ENCODE results near the gene KRTAP1-3. TPM values are rescaled to one million over a fixed set of nuclear protein-coding genes. Genes with fewer than 3 reads are reported as not detected.
"Not testable (repeated sequence)": the region's sequence is repeated elsewhere in the genome, so short reads cannot be mapped to it uniquely, and the experiment has no call there.

KRTAP1-3 gene
- total RNA-seq, 2 donors from 2014 or later, result not detected

GRCh38 chr17:41057547-41057946 lies 22.9 kb upstream of the KRTAP1-3 start:
- intact Hi-C loops (cut with DNase I), result no loop called here
- DNase-seq (ENCODE audit: low spot score), result no peak

- intact Hi-C loops (cut with DNase I); DNase-seq (ENCODE audit: low spot score): not testable (repeated sequence)
These were observed 20.5 kb upstream of the KRTAP1-3 start, which contains the start of gene KRTAP2-2 for GRCh38 chr17:41055130-41055529. Gene KRTAP2-2, minus strand, starts transcription at chr17:41055230. Its CDS starts 19 bp downstream, at chr17:41055211.

GRCh38 chr17:41054556-41054955 lies 19.9 kb upstream of the KRTAP1-3 start:
- intact Hi-C loops (cut with DNase I); DNase-seq (ENCODE audit: low spot score): not testable (repeated sequence)

- intact Hi-C loops (cut with DNase I), result no loop called here
- no peak for DNase-seq (ENCODE audit: low spot score)
These were observed 19.4 kb upstream of the KRTAP1-3 start for GRCh38 chr17:41054025-41054424.

- intact Hi-C loops (cut with DNase I), result no loop called here
- no peak for DNase-seq (ENCODE audit: low spot score)
These were observed 17.9 kb upstream of the KRTAP1-3 start for GRCh38 chr17:41052566-41052965.

- intact Hi-C loops (cut with DNase I), result no loop called here
- no peak for DNase-seq (ENCODE audit: low spot score)
These were observed 14.4 kb upstream of the KRTAP1-3 start for GRCh38 chr17:41049110-41049509.

- DNase-seq (ENCODE audit: low spot score), result no peak
- intact Hi-C loops (cut with DNase I), result no loop called here
These were observed 13.8 kb upstream of the KRTAP1-3 start for GRCh38 chr17:41048441-41048840.

GRCh38 chr17:41046735-41047465 lies 12.2 kb upstream of the KRTAP1-3 start, which contains the start of gene KRTAP2-1:
Gene KRTAP2-1, minus strand, starts transcription at chr17:41047316. Its CDS starts 49 bp downstream, at chr17:41047267.
- DNase-seq (ENCODE audit: low spot score); intact Hi-C loops (cut with DNase I): not testable (repeated sequence)

GRCh38 chr17:41042953-41043352 lies 8.3 kb upstream of the KRTAP1-3 start:
- intact Hi-C loops (cut with DNase I), result no loop called here
- DNase-seq (ENCODE audit: low spot score), result no peak

GRCh38 chr17:41040783-41041571 lies 6.3 kb upstream of the KRTAP1-3 start, which contains the start of gene KRTAP1-1:
Gene KRTAP1-1, minus strand, starts transcription at chr17:41041450. Its CDS starts 53 bp downstream, at chr17:41041397.
- DNase-seq (ENCODE audit: low spot score); intact Hi-C loops (cut with DNase I): not testable (repeated sequence)

GRCh38 chr17:41037853-41038350 lies 3.2 kb upstream of the KRTAP1-3 start:
- intact Hi-C loops (cut with DNase I), result no loop called here
- DNase-seq (ENCODE audit: low spot score), result no peak

GRCh38 chr17:41029633-41030245 lies 4.9 kb downstream of the KRTAP1-3 start, which contains the start of gene KRTAP1-4:
Gene KRTAP1-4, minus strand, starts transcription at chr17:41030195. Its CDS starts 117 bp downstream, at chr17:41030078.
- intact Hi-C loops (cut with DNase I), result no loop called here
- DNase-seq (ENCODE audit: low spot score), result no peak

- intact Hi-C loops (cut with DNase I), result no loop called here
- no peak for DNase-seq (ENCODE audit: low spot score)
These were observed 7.8 kb downstream of the KRTAP1-3 start, which contains the start of gene KRTAP1-5 for GRCh38 chr17:41026715-41027471. Gene KRTAP1-5, minus strand, starts transcription at chr17:41027208. Its CDS starts 53 bp downstream, at chr17:41027155.

GRCh38 chr17:41024697-41025096 lies 10.0 kb downstream of the KRTAP1-3 start:
- DNase-seq (ENCODE audit: low spot score), result no peak
- intact Hi-C loops (cut with DNase I), result no loop called here

GRCh38 chr17:41020336-41020735 lies 14.3 kb downstream of the KRTAP1-3 start:
- intact Hi-C loops (cut with DNase I), result no loop called here
- DNase-seq (ENCODE audit: low spot score), result no peak

- intact Hi-C loops (cut with DNase I), result no loop called here
These were observed 15.3 kb downstream of the KRTAP1-3 start for GRCh38 chr17:41019415-41019814.

GRCh38 chr17:41018541-41018940 lies 16.1 kb downstream of the KRTAP1-3 start:
- no peak for DNase-seq (ENCODE audit: low spot score)
- intact Hi-C loops (cut with DNase I), result no loop called here

More at GRCh38 chr17:41019415-41019814, 15.3 kb downstream of the KRTAP1-3 start:
- DNase-seq (ENCODE audit: low spot score), result no peak

GRCh38 chr17:41016578-41017215 lies 18.0 kb downstream of the KRTAP1-3 start:
- no peak for DNase-seq (ENCODE audit: low spot score)
- intact Hi-C loops (cut with DNase I), result no loop called here

Measured in posterior vena cava (tissue), 2 donors.